ENCODE results near the gene TNNI3K.

TNNI3K gene

DNA sequence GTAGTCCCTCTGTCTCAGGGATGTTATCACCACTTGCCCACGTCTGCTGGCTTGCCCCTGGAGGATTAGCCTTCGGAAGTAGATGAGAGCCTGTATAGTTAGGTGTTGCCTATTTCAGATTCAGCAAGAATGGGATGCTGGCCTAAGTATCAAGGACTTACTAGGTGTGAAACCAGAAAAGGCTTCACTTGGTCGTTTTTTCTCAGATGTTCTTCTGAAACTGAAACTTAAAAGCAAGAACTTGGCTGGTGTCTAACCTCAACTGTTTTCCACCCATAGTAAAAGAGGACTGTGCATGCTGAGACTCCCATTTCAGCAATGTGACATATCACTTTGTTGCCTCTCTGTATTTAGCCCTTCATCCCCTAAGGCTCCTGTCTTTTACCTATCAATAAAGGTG, 344.2 kb downstream of the TNNI3K start:
- H3K27ac ChIP-seq (ENCODE audit: low read length), result peak overlapping the region; percentile 27; the same call in 1 of the 2 replicates
- TF ChIP-seq, protein P1, sequence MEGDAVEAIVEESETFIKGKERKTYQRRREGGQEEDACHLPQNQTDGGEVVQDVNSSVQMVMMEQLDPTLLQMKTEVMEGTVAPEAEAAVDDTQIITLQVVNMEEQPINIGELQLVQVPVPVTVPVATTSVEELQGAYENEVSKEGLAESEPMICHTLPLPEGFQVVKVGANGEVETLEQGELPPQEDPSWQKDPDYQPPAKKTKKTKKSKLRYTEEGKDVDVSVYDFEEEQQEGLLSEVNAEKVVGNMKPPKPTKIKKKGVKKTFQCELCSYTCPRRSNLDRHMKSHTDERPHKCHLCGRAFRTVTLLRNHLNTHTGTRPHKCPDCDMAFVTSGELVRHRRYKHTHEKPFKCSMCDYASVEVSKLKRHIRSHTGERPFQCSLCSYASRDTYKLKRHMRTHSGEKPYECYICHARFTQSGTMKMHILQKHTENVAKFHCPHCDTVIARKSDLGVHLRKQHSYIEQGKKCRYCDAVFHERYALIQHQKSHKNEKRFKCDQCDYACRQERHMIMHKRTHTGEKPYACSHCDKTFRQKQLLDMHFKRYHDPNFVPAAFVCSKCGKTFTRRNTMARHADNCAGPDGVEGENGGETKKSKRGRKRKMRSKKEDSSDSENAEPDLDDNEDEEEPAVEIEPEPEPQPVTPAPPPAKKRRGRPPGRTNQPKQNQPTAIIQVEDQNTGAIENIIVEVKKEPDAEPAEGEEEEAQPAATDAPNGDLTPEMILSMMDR (IDR thresholded peaks at IDR 0.05; ENCODE audit: low read length), result no peak
- TF ChIP-seq EZH2 (optimal IDR thresholded peaks at IDR 0.05; ENCODE audit: low read depth, low read length), result no peak
- TF ChIP-seq EZH2phosphoT487 (IDR thresholded peaks at IDR 0.05; ENCODE audit: low read length), result no peak
- no peak overlapping the region for H3K4me3 ChIP-seq (ENCODE audit: low read length)
- peaks cover 10% of the 10 kb centered on the region for H3F3A ChIP-seq (ENCODE audit: insufficient read depth, low read length)
- H3K9ac ChIP-seq (ENCODE audit: low read length), result no peak overlapping the region
- peaks cover 21% of the 10 kb centered on the region for H3K4me1 ChIP-seq (ENCODE audit: low read length)
- no peaks in the 10 kb centered on the region for H3K79me2 ChIP-seq (ENCODE audit: low read length)
- H2AFZ ChIP-seq (ENCODE audit: low read length), result no peak overlapping the region
- H3K27me3 ChIP-seq (replicated peaks; ENCODE audit: insufficient read depth, low read length), result no peaks in the 10 kb centered on the region
- H3K9me2 ChIP-seq (replicated peaks; ENCODE audit: insufficient read depth, low read length), result no peaks in the 10 kb centered on the region
- no peaks in the 10 kb centered on the region for H3K9me3 ChIP-seq (replicated peaks; ENCODE audit: insufficient read depth, low read length)
- H3K4me2 ChIP-seq (ENCODE audit: low read depth, low read length), result no peak overlapping the region
- peak; percentile 96 for DNase-seq
- H3K36me3 ChIP-seq (replicated peaks; ENCODE audit: insufficient read depth, low read length), result no peaks in the 10 kb centered on the region
- H4K20me1 ChIP-seq (ENCODE audit: insufficient read depth, low read length), result no peaks in the 10 kb centered on the region

DNA sequence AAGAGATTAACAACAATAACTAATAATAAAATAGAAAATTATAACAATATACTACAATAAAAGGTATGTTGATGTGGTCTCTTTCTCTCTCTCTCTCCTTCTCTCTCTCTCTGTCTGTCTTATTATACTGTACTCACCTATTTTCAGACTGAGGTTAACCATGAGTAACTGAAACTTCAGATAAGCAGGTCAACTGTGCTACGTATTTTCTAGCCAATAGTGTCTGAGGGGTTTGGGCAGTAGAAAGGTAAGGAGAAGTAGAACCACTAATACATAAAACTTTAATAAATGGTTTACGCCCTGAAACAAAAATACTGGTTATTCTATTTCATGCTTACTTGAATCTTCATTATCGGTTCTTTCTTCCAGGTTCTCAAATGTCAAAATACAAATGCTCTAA, 348.2 kb downstream of the TNNI3K start:
- no peaks in the 10 kb centered on the region for H3K36me3 ChIP-seq (replicated peaks; ENCODE audit: insufficient read depth, low read length)
- peak; percentile 77 for DNase-seq
- H3F3A ChIP-seq (ENCODE audit: insufficient read depth, low read length), result peaks cover 10% of the 10 kb centered on the region
- no peaks in the 10 kb centered on the region for H3K27me3 ChIP-seq (replicated peaks; ENCODE audit: insufficient read depth, low read length)
- no peak overlapping the region for H2AFZ ChIP-seq (ENCODE audit: low read length)
- H3K4me2 ChIP-seq (ENCODE audit: low read depth, low read length), result no peak overlapping the region
- TF ChIP-seq, protein P1 (IDR thresholded peaks at IDR 0.05; ENCODE audit: low read length), result no peak
- no peak for TF ChIP-seq EZH2phosphoT487 (IDR thresholded peaks at IDR 0.05; ENCODE audit: low read length)
- TF ChIP-seq EZH2 (optimal IDR thresholded peaks at IDR 0.05; ENCODE audit: low read depth, low read length), result no peak
- H3K4me3 ChIP-seq (ENCODE audit: low read length), result no peak overlapping the region
- no peaks in the 10 kb centered on the region for H3K9me3 ChIP-seq (replicated peaks; ENCODE audit: insufficient read depth, low read length)
- no peaks in the 10 kb centered on the region for H4K20me1 ChIP-seq (ENCODE audit: insufficient read depth, low read length)
- H3K4me1 ChIP-seq (ENCODE audit: low read length), result peaks cover 21% of the 10 kb centered on the region
- H3K9me2 ChIP-seq (replicated peaks; ENCODE audit: insufficient read depth, low read length), result no peaks in the 10 kb centered on the region
- H3K27ac ChIP-seq (ENCODE audit: low read length), result no peak overlapping the region
- no peaks in the 10 kb centered on the region for H3K79me2 ChIP-seq (ENCODE audit: low read length)
- H3K9ac ChIP-seq (ENCODE audit: low read length), result no peak overlapping the region

DNA sequence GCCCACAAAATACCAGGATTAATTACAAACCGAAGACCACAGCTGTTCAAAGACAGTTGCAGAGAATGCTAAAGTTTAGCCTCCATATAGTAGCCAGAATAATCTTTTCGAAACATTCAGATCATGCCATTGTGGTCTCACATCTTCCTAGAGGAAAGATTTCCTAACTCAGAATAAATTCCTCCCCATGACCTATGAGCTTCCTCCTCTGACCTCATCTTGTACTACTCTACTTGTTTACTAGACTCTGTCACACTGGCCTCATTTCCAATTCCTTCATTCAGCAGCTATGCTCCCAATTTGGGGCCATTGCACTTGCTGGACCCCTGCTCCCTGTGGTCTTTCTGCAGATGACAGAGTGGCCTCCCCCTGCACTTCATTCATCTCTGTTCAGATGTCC, 349.0 kb downstream of the TNNI3K start:
- Histone ChIP-seq H3K27ac (ENCODE audit: low read length) (no peak overlapping the region), H3K27me3 (replicated peaks; ENCODE audit: insufficient read depth, low read length) (no peaks in the 10 kb centered on the region), H3K9me2 (replicated peaks; ENCODE audit: insufficient read depth, low read length) (no peaks in the 10 kb centered on the region), H3K9me3 (replicated peaks; ENCODE audit: insufficient read depth, low read length) (no peaks in the 10 kb centered on the region), H3K36me3 (replicated peaks; ENCODE audit: insufficient read depth, low read length) (no peaks in the 10 kb centered on the region), H3K9ac (ENCODE audit: low read length) (no peak overlapping the region), H3F3A (ENCODE audit: insufficient read depth, low read length) (peaks cover 6% of the 10 kb centered on the region), H3K4me1 (ENCODE audit: low read length) (peaks cover 21% of the 10 kb centered on the region), H3K79me2 (ENCODE audit: low read length) (no peaks in the 10 kb centered on the region), H3K4me2 (ENCODE audit: low read depth, low read length) (no peak overlapping the region), H2AFZ (ENCODE audit: low read length) (no peak overlapping the region), H3K4me3 (ENCODE audit: low read length) (no peak overlapping the region), H4K20me1 (ENCODE audit: insufficient read depth, low read length) (no peaks in the 10 kb centered on the region)
- TF ChIP-seq EZH2phosphoT487 (IDR thresholded peaks at IDR 0.05; ENCODE audit: low read length) (no peak), EZH2 (optimal IDR thresholded peaks at IDR 0.05; ENCODE audit: low read depth, low read length) (no peak)
- TF ChIP-seq, protein P1 (IDR thresholded peaks at IDR 0.05; ENCODE audit: low read length), result no peak
- no peak for DNase-seq
